PC-3 (cell line): Measurements from ENCODE around the gene ASIC5. TPM values are rescaled to one million over a fixed set of nuclear protein-coding genes. Genes with fewer than 3 reads are reported as not detected.

Experiments used
- ATAC-seq: fragments of 200-7000 bp; cut with Tn5 transposase; 2 replicates; pipeline ENCODE4 v1.9.1; 2020; ENCODE audit warnings: mild to moderate bottlenecking, moderate library complexity
- BruUV-seq: library from RNA; stranded (reverse); fragments of 400-500 nt; replicated peaks from 2 replicates; lab custom pipeline; 2021; lab: Mats Ljungman, UMichigan
- CTCF ChIA-PET: fragments of 300-600 bp; sonication (Branson Sonifier 250); formaldehyde crosslinking; loops from one replicate; lab custom pipeline; 2022; ENCODE audit warnings: antibody characterized with exemption; lab: Charles Lee
- POLR2A ChIA-PET: fragments of 300-600 bp; sonication (Branson Sonifier 250); formaldehyde crosslinking; loops from one replicate; lab custom pipeline; 2022; ENCODE audit warnings: antibody characterized with exemption; ENCODE audit not compliant: unreplicated experiment; lab: Charles Lee
- DNase-seq: peaks from one replicate; pipeline ENCODE4 v3.0.0-alpha.2; 2015
- H2AFZ ChIP-seq: fragments of 300-600 bp; sonication (generic); 2 replicates; pipeline ENCODE4 v1.6.0; 2016; ENCODE audit warnings: antibody characterized with exemption, low read length
- H3F3A ChIP-seq: fragments of 300-600 bp; sonication (generic); one replicate; pipeline ENCODE4 v1.6.0; 2017; ENCODE audit warnings: antibody characterized with exemption, low read length, control low read depth, mild to moderate bottlenecking; ENCODE audit not compliant: unreplicated experiment
- H3K27ac ChIP-seq: fragments of 300-600 bp; sonication (generic); 2 replicates; pipeline ENCODE4 v1.5.1; 2016; ENCODE audit warnings: mild to moderate bottlenecking, low read length
- H3K27me3 ChIP-seq: fragments of 300-600 bp; sonication (generic); 2 replicates; pipeline ENCODE4 v1.6.1; 2016; ENCODE audit warnings: low read length, mixed read lengths
- H3K36me3 ChIP-seq: fragments of 300-600 bp; sonication (generic); 2 replicates; pipeline ENCODE4 v1.6.1; 2016; ENCODE audit warnings: low read depth, mixed run types, low read length, mixed read lengths
- H3K4me1 ChIP-seq: fragments of 300-600 bp; sonication (generic); 2 replicates; pipeline ENCODE4 v1.5.1; 2016; ENCODE audit warnings: low read length; ENCODE audit not compliant: insufficient read depth
- H3K4me2 ChIP-seq: fragments of 300-600 bp; sonication (generic); 2 replicates; pipeline ENCODE4 v1.6.0; 2016; ENCODE audit warnings: low read length
- H3K4me3 ChIP-seq: fragments of 300-600 bp; sonication (generic); 2 replicates; pipeline ENCODE4 v1.5.1; 2016; ENCODE audit warnings: mild to moderate bottlenecking, low read length, mixed read lengths
- H3K79me2 ChIP-seq: fragments of 300-600 bp; sonication (generic); 2 replicates; pipeline ENCODE4 v1.6.1; 2017; ENCODE audit warnings: low read length, mixed read lengths
- H3K9ac ChIP-seq: fragments of 300-600 bp; sonication (generic); 2 replicates; pipeline ENCODE4 v1.6.0; 2016; ENCODE audit warnings: mild to moderate bottlenecking, low read length
- H3K9me2 ChIP-seq: fragments of 300-600 bp; sonication (generic); replicated peaks from 2 replicates; pipeline ENCODE4 v1.6.1; 2016; ENCODE audit warnings: mixed run types, low read length, mixed read lengths
- H3K9me3 ChIP-seq: fragments of 300-600 bp; sonication (generic); 2 replicates; pipeline ENCODE4 v1.6.1; 2016; ENCODE audit warnings: low read length, mixed read lengths
- H4K20me1 ChIP-seq: fragments of 300-600 bp; sonication (generic); 2 replicates; pipeline ENCODE4 v1.6.1; 2016; ENCODE audit warnings: low read length, mixed read lengths
- CTCF ChIP-seq: fragments of 300-600 bp; sonication (generic); conservative IDR thresholded peaks from 2 replicates; pipeline ENCODE4 v1.5.1; 2017; ENCODE audit warnings: antibody characterized with exemption, low read depth, mild to moderate bottlenecking, low read length
- EZH2 ChIP-seq: fragments of 300-600 bp; sonication (generic); IDR thresholded peaks from one replicate; pipeline ENCODE4 v1.6.1; 2017; ENCODE audit warnings: antibody characterized with exemption, mild to moderate bottlenecking, low read length; ENCODE audit not compliant: unreplicated experiment
- EZH2phosphoT487 ChIP-seq: fragments of 300-600 bp; sonication (generic); IDR thresholded peaks from 2 replicates; pipeline ENCODE4 v1.6.1; 2018; ENCODE audit warnings: mild to moderate bottlenecking, antibody characterized with exemption, low read length, borderline replicate concordance
- intact Hi-C: fragments of 100-400 bp; cut with micrococcal nuclease; formaldehyde crosslinking; loops from 2 replicates; pipeline ENCODE4 v1.9.0; 2023
- total RNA-seq: library from RNA; depleted of rRNA; stranded (reverse); fragments of >200 nt; gene quantifications from 2 replicates; pipeline ENCODE4 v1.2.3, GENCODE V29; 2014

ASIC5 gene
- total RNA-seq, 1 experiment from 2014 or later = not detected

- H2AFZ ChIP-seq = no peak overlapping the region
- H3K36me3 ChIP-seq = no peaks in the 10 kb centered on the region; the same call in 1 of the 2 replicates
- TF ChIP-seq CTCF (no peak), EZH2 (no peak), EZH2phosphoT487 (no peak)
- CTCF ChIA-PET = no interaction called here
- H3K27me3 ChIP-seq = no peaks in the 10 kb centered on the region
- BruUV-seq = no TSS peak
- H3K9me3 ChIP-seq = 0 out of 2 replicates have a peak, but pooled peaks cover 7% of the 10 kb centered on the region
- no peaks in the 10 kb centered on the region for H3K79me2 ChIP-seq
- no peaks in the 10 kb centered on the region for H3K9me2 ChIP-seq
- no peak overlapping the region for H3K27ac ChIP-seq
- no peak overlapping the region for H3K9ac ChIP-seq
- no peaks in the 10 kb centered on the region for H3F3A ChIP-seq
- intact Hi-C loops = no loop called here
- ATAC-seq (no peak), DNase-seq (no peak)
- H3K4me1 ChIP-seq = no peaks in the 10 kb centered on the region
- no peak overlapping the region for H3K4me2 ChIP-seq
- POLR2A ChIA-PET = no interaction called here
- no peak overlapping the region for H3K4me3 ChIP-seq
- no peaks in the 10 kb centered on the region for H4K20me1 ChIP-seq
These were observed 11.9 kb upstream of the ASIC5 start for GRCh38 chr4:155877971-155878370.

GRCh38 chr4:155875878-155876277 lies 9.8 kb upstream of the ASIC5 start:
- Histone ChIP-seq H2AFZ (no peak overlapping the region), H3K9me3 (0 out of 2 replicates have a peak, but pooled peaks cover 7% of the 10 kb centered on the region), H3K4me2 (no peak overlapping the region), H4K20me1 (no peaks in the 10 kb centered on the region), H3K27me3 (no peaks in the 10 kb centered on the region), H3K79me2 (no peaks in the 10 kb centered on the region), H3K36me3 (no peaks in the 10 kb centered on the region; the same call in 1 of the 2 replicates), H3K4me3 (no peak overlapping the region), H3K27ac (no peak overlapping the region), H3K9ac (no peak overlapping the region), H3F3A (no peaks in the 10 kb centered on the region), H3K4me1 (no peaks in the 10 kb centered on the region), H3K9me2 (no peaks in the 10 kb centered on the region)
- no TSS peak for BruUV-seq
- DNase-seq (no peak), ATAC-seq (no peak)
- TF ChIP-seq EZH2phosphoT487 = no peak
- intact Hi-C loops = no loop called here
- POLR2A ChIA-PET = no interaction called here
- CTCF ChIA-PET = no interaction called here

GRCh38 chr4:155855897-155856296 lies 10.2 kb downstream of the ASIC5 start:
- Histone ChIP-seq H3K79me2 (no peaks in the 10 kb centered on the region), H2AFZ (no peak overlapping the region), H3K27me3 (no peaks in the 10 kb centered on the region), H3K9me2 (no peaks in the 10 kb centered on the region), H3F3A (no peaks in the 10 kb centered on the region), H3K9ac (no peak overlapping the region), H3K9me3 (no peaks in the 10 kb centered on the region), H3K36me3 (no peaks in the 10 kb centered on the region), H3K4me3 (no peak overlapping the region), H4K20me1 (no peaks in the 10 kb centered on the region), H3K4me1 (no peaks in the 10 kb centered on the region), H3K27ac (no peak overlapping the region), H3K4me2 (no peak overlapping the region)
- intact Hi-C loops = no loop called here
- CTCF ChIA-PET = no interaction called here
- BruUV-seq = no TSS peak
- ATAC-seq (no peak), DNase-seq (no peak)
- POLR2A ChIA-PET = no interaction called here
- TF ChIP-seq EZH2 = no peak
